ENCODE data around the gene RUVBL2. TPM values are rescaled to one million over a fixed set of nuclear protein-coding genes. Genes with fewer than 3 reads are reported as not detected.

Gene RUVBL2
- polyA plus RNA-seq, 1 donor from 2014 or later = 184 TPM

DNA sequence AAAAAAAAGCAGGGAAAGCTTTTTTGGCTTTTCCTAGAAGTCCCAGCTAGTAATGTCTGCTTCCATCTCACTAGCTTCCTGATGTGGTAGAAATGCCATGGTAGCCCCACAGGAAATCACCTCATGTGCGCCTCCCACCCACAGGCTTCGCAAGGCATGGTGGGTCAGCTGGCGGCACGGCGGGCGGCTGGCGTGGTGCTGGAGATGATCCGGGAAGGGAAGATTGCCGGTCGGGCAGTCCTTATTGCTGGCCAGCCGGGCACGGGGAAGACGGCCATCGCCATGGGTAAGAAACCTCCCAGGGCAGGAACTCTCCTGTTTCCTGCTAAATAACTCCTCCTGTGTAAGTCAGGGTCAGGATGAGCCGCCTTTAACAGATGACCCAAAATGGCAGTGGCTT lies 10.4 kb downstream of the RUVBL2 start:
- no peak overlapping the region for H3K27ac ChIP-seq (ENCODE audit: low read length)
- no peak overlapping the region for H2AFZ ChIP-seq (ENCODE audit: low read depth, low read length)
- H3K9ac ChIP-seq (ENCODE audit: low read length) = no peak overlapping the region
- H3K9me3 ChIP-seq (ENCODE audit: low read length) = no peaks in the 10 kb centered on the region
- H3F3A ChIP-seq (ENCODE audit: insufficient read depth, low read length, poor library complexity, severe bottlenecking) = no peaks in the 10 kb centered on the region
- no peaks in the 10 kb centered on the region for H3K27me3 ChIP-seq (ENCODE audit: insufficient read depth, low read depth, low read length)
- no peaks in the 10 kb centered on the region for H3K36me3 ChIP-seq (ENCODE audit: insufficient read depth, low read length)
- no peak overlapping the region for H3K4me2 ChIP-seq (ENCODE audit: low read length)
- no peaks in the 10 kb centered on the region for H4K20me1 ChIP-seq (ENCODE audit: insufficient read depth)
- no peaks in the 10 kb centered on the region for H3K9me2 ChIP-seq (ENCODE audit: insufficient read depth, low read length)
- no peak overlapping the region for H3K4me3 ChIP-seq (ENCODE audit: low read length)
- TF ChIP-seq, protein P1, sequence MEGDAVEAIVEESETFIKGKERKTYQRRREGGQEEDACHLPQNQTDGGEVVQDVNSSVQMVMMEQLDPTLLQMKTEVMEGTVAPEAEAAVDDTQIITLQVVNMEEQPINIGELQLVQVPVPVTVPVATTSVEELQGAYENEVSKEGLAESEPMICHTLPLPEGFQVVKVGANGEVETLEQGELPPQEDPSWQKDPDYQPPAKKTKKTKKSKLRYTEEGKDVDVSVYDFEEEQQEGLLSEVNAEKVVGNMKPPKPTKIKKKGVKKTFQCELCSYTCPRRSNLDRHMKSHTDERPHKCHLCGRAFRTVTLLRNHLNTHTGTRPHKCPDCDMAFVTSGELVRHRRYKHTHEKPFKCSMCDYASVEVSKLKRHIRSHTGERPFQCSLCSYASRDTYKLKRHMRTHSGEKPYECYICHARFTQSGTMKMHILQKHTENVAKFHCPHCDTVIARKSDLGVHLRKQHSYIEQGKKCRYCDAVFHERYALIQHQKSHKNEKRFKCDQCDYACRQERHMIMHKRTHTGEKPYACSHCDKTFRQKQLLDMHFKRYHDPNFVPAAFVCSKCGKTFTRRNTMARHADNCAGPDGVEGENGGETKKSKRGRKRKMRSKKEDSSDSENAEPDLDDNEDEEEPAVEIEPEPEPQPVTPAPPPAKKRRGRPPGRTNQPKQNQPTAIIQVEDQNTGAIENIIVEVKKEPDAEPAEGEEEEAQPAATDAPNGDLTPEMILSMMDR (IDR thresholded peaks at IDR 0.05; ENCODE audit: poor library complexity, severe bottlenecking) = no peak
- TF ChIP-seq RAD21 (conservative IDR thresholded peaks at IDR 0.05) (no peak), EZH2 (IDR thresholded peaks at IDR 0.05; ENCODE audit: borderline replicate concordance, insufficient read depth, low read length, poor library complexity, severe bottlenecking) (no peak), EP300 (conservative IDR thresholded peaks at IDR 0.05; ENCODE audit: poor library complexity, severe bottlenecking) (no peak), SMC3 (conservative IDR thresholded peaks at IDR 0.05; ENCODE audit: poor library complexity) (no peak), MXI1 (conservative IDR thresholded peaks at IDR 0.05; ENCODE audit: poor library complexity, severe bottlenecking) (no peak), POLR2AphosphoS5 (IDR thresholded peaks at IDR 0.05) (no peak), TAF1 (IDR thresholded peaks at IDR 0.05; ENCODE audit: low read depth) (no peak)
- TF ChIP-seq, protein P2, sequence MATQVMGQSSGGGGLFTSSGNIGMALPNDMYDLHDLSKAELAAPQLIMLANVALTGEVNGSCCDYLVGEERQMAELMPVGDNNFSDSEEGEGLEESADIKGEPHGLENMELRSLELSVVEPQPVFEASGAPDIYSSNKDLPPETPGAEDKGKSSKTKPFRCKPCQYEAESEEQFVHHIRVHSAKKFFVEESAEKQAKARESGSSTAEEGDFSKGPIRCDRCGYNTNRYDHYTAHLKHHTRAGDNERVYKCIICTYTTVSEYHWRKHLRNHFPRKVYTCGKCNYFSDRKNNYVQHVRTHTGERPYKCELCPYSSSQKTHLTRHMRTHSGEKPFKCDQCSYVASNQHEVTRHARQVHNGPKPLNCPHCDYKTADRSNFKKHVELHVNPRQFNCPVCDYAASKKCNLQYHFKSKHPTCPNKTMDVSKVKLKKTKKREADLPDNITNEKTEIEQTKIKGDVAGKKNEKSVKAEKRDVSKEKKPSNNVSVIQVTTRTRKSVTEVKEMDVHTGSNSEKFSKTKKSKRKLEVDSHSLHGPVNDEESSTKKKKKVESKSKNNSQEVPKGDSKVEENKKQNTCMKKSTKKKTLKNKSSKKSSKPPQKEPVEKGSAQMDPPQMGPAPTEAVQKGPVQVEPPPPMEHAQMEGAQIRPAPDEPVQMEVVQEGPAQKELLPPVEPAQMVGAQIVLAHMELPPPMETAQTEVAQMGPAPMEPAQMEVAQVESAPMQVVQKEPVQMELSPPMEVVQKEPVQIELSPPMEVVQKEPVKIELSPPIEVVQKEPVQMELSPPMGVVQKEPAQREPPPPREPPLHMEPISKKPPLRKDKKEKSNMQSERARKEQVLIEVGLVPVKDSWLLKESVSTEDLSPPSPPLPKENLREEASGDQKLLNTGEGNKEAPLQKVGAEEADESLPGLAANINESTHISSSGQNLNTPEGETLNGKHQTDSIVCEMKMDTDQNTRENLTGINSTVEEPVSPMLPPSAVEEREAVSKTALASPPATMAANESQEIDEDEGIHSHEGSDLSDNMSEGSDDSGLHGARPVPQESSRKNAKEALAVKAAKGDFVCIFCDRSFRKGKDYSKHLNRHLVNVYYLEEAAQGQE (IDR thresholded peaks at IDR 0.05; ENCODE audit: borderline replicate concordance) = no peak
- no peaks in the 10 kb centered on the region for H3K79me2 ChIP-seq (replicated peaks; ENCODE audit: insufficient read depth, low read length)

DNA sequence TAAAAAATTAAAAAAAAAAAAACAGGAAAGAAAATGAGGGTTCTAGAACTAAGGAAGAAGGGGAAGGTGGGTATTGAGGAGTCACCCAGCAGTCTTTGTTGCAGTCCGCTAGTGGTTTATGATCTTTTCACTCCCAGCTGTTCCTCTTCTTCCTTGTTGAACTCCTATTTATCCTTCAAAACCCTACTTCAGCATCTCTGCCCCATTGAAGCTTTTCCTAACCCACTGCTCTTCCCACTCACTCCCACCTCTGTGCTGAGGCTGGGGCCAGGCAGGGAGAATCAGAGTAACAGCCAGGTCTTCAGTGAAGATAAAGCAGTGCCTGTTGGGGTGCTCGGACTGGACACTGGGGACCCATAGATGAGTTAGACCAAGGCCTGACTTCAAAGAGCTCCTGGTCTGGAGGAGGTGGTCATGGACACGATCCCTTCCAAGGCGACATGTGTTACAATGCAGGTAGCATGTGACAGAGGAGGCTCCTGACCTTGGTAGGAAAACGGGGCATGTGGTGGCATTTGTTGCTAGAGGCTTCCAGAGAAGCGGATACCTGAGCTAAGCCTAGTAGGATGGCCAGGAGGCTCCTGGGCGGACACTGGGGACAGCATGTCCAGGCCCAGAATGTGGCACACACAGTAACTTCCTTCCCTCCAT lies 11.4 kb downstream of the RUVBL2 start:
- H3K27ac ChIP-seq (ENCODE audit: low read length) = no peak overlapping the region
- no peaks in the 10 kb centered on the region for H3K9me3 ChIP-seq (ENCODE audit: low read length)
- no peaks in the 10 kb centered on the region for H3F3A ChIP-seq (ENCODE audit: insufficient read depth, low read length, poor library complexity, severe bottlenecking)
- no peaks in the 10 kb centered on the region for H4K20me1 ChIP-seq (ENCODE audit: insufficient read depth)
- no peak overlapping the region for H3K4me2 ChIP-seq (ENCODE audit: low read length)
- H3K9me2 ChIP-seq (ENCODE audit: insufficient read depth, low read length) = no peaks in the 10 kb centered on the region
- no peak overlapping the region for H3K9ac ChIP-seq (ENCODE audit: low read length)
- H3K27me3 ChIP-seq (ENCODE audit: insufficient read depth, low read depth, low read length) = no peaks in the 10 kb centered on the region
- no peak overlapping the region for H2AFZ ChIP-seq (ENCODE audit: low read depth, low read length)
- no peaks in the 10 kb centered on the region for H3K79me2 ChIP-seq (replicated peaks; ENCODE audit: insufficient read depth, low read length)
- no peaks in the 10 kb centered on the region for H3K36me3 ChIP-seq (ENCODE audit: insufficient read depth, low read length)
- no peak overlapping the region for H3K4me3 ChIP-seq (ENCODE audit: low read length)
- no peak for TF ChIP-seq POLR2AphosphoS5 (IDR thresholded peaks at IDR 0.05)

Measured in neural cell (in vitro differentiated cells).